Left lobe of liver (tissue), 1 donor: Measurements from ENCODE around the gene BLOC1S6. TPM values are rescaled to one million over a fixed set of nuclear protein-coding genes. Genes with fewer than 3 reads are reported as not detected.

ENCODE experiments used
- total RNA-seq: library from RNA; stranded (reverse); gene quantifications from one replicate; pipeline ENCODE4 v1.2.1, GENCODE V29; 2021
- donor health status: DM: no; HTN: yes; CAD: no.

BLOC1S6 gene
- total RNA-seq, 1 donor from 2014 or later, result 15.7 TPM

Other genes with a start within 250 kb of the BLOC1S6 start
- gene GATM, start 208.8 kb upstream of the BLOC1S6 start, total RNA-seq, result 570 TPM
- gene SLC30A4, start 64.6 kb upstream of the BLOC1S6 start, total RNA-seq, result 3.6 TPM
- 39.2 TPM for gene SQOR, start 47.6 kb downstream of the BLOC1S6 start, total RNA-seq